Measurements from ENCODE around the gene EYA2.

GRCh38 chr20:47127999-47128398 is 233.4 kb downstream of the EYA2 start:
- TF ChIP-seq CTCF (conservative IDR thresholded peaks at IDR 0.05; ENCODE audit: low read depth, low read length): no peak
- TF ChIP-seq RAD21 (IDR thresholded peaks at IDR 0.05; ENCODE audit: low read length): no peak
- TF ChIP-seq MXI1 (IDR thresholded peaks at IDR 0.05; ENCODE audit: borderline replicate concordance, low read depth, low read length): no peak
- TF ChIP-seq POLR2A (IDR thresholded peaks at IDR 0.05; ENCODE audit: low read depth, low read length): no peak
- no peak for TF ChIP-seq CEBPB (IDR thresholded peaks at IDR 0.05; ENCODE audit: low read depth, low read length)
- no peak for TF ChIP-seq ELK1 (IDR thresholded peaks at IDR 0.05; ENCODE audit: borderline replicate concordance, low read depth, low read length)
- TF ChIP-seq SMC3 (IDR thresholded peaks at IDR 0.05; ENCODE audit: low read depth, low read length): no peak
- no peak for TF ChIP-seq USF2 (IDR thresholded peaks at IDR 0.05; ENCODE audit: low read depth, low read length)
- TF ChIP-seq RCOR1 (IDR thresholded peaks at IDR 0.05; ENCODE audit: insufficient replicate concordance, low read length): no peak
- TF ChIP-seq CHD1 (IDR thresholded peaks at IDR 0.05; ENCODE audit: low read depth, low read length): no peak
- TF ChIP-seq BHLHE40 (IDR thresholded peaks at IDR 0.05; ENCODE audit: low read depth, low read length): no peak
- TF ChIP-seq MAFK (IDR thresholded peaks at IDR 0.05; ENCODE audit: low read depth, low read length): no peak

Measured in IMR-90 (cell line).